Right lobe of liver (tissue), 4 donors: ENCODE measurements around the gene OSBPL2.

Source experiments
- CTCF ChIP-seq, 4 donors: fragments of 200-600 bp in 3 of 4; fragments of 450-650 bp in 1 of 4; IDR thresholded peaks; one replicate each; pipeline versions ENCODE4 v1.5.1 to v1.8.0; 2016 to 2022; ENCODE audit warnings: antibody characterized with exemption in 4 of 4, mild to moderate bottlenecking in 2 of 4
- POLR2A ChIP-seq: fragments of 450-650 bp; IDR thresholded peaks from one replicate; pipeline ENCODE4 v1.6.1; 2017; ENCODE audit warnings: antibody characterized with exemption, mild to moderate bottlenecking
- donor health status: DM: no; HTN: no; CAD: no.
- donor health status: DM: no; HTN: no; CAD: no.
- donor health status: DM: no; HTN: yes; CAD: no.

- no peak for TF ChIP-seq CTCF (IDR thresholded peaks at IDR 0.05)
- no peak for TF ChIP-seq POLR2A
Observed at GRCh38 chr20:62313021-62313420, 74.7 kb downstream of the OSBPL2 start.
